Endothelial cell of umbilical vein (primary cell): Measurements from ENCODE around the gene ITIH5. TPM values are rescaled to one million over a fixed set of nuclear protein-coding genes. Genes with fewer than 3 reads are reported as not detected.

Experiments
- BruUV-seq: library from RNA; stranded (reverse); fragments of 400-500 nt; replicated peaks from 2 replicates; lab custom pipeline; 2021; lab: Mats Ljungman, UMichigan
- CTCF ChIA-PET: fragments of 300-600, 350-600 bp; sonication (Branson Sonifier 250); formaldehyde crosslinking; loops from one replicate; lab custom pipeline; 2021; ENCODE audit warnings: antibody characterized with exemption, inconsistent platforms; lab: Charles Lee
- POLR2A ChIA-PET: fragments of 300-600, 350-600 bp; sonication (Branson Sonifier 250); formaldehyde crosslinking; loops from one replicate; lab custom pipeline; 2021; ENCODE audit warnings: antibody characterized with exemption, inconsistent platforms; lab: Charles Lee
- DNase-seq: peaks from one replicate; pipeline ENCODE4 v3.0.0-alpha.2; 2011; ENCODE audit warnings: low read depth, low spot score
- FAIRE-seq: peaks from 2 replicates; lab custom pipeline; 2011; peaks lifted over from hg19 to GRCh38; lab: Jason Lieb, UNC
- H2AFZ ChIP-seq: 2 replicates; pipeline ENCODE4 v1.6.0; 2012; ENCODE audit warnings: low read depth, low read length, control low read depth, inconsistent platforms
- H3K27ac ChIP-seq: 2 replicates; pipeline ENCODE4 v1.5.1; 2011; ENCODE audit warnings: low read depth, mild to moderate bottlenecking, control low read depth, low read length, moderate library complexity; ENCODE audit not compliant: insufficient read depth
- H3K27me3 ChIP-seq, 2 experiments: 2 replicates each; pipeline versions ENCODE4 v1.6.0 to v1.6.1; 2011; ENCODE audit warnings: low read length in 2 of 2, mixed read lengths in 1 of 2; ENCODE audit not compliant: control insufficient read depth in 2 of 2, insufficient read depth in 2 of 2
- H3K36me3 ChIP-seq, 2 experiments: 2 replicates in 1 of 2; 3 replicates in 1 of 2; pipeline ENCODE4 v1.5.1; 2011; ENCODE audit warnings: low read length in 2 of 2, mild to moderate bottlenecking in 1 of 2, moderate library complexity in 1 of 2; ENCODE audit not compliant: control insufficient read depth in 2 of 2, insufficient read depth in 2 of 2; ENCODE audit errors: extremely low read depth in 1 of 2
- H3K4me1 ChIP-seq: 3 replicates; pipeline ENCODE4 v1.5.1; 2011; ENCODE audit warnings: mild to moderate bottlenecking, low read length; ENCODE audit not compliant: control insufficient read depth, insufficient read depth; ENCODE audit errors: extremely low read depth
- H3K4me2 ChIP-seq: 2 replicates; pipeline ENCODE4 v1.6.1; 2011; ENCODE audit warnings: low read length, control low read depth, mixed read lengths; ENCODE audit not compliant: insufficient read depth
- H3K4me3 ChIP-seq, 3 experiments: fragments of 200-600 bp in 1 of 3; sonication (generic), shearing (Covaris generic) in 1 of 3; replicated peaks in 1 of 3; 2 replicates each; pipeline ENCODE4 v1.5.1; 2011 to 2016; ENCODE audit warnings: control low read depth in 3 of 3, low read length in 3 of 3, mild to moderate bottlenecking in 2 of 3, inconsistent platforms in 1 of 3, low read depth in 1 of 3, moderate library complexity in 1 of 3; ENCODE audit not compliant: insufficient read depth in 1 of 3
- H3K79me2 ChIP-seq: 2 replicates; pipeline ENCODE4 v1.6.0; 2012; ENCODE audit warnings: low read length, inconsistent platforms; ENCODE audit not compliant: control insufficient read depth, insufficient read depth
- H3K9ac ChIP-seq: replicated peaks from 2 replicates; pipeline ENCODE3; 2011; ENCODE audit warnings: low read length, control low read depth; ENCODE audit not compliant: insufficient read depth; ENCODE audit errors: extremely low read depth
- H3K9me1 ChIP-seq: replicated peaks from 3 replicates; pipeline ENCODE4 v1.6.0; 2011; ENCODE audit warnings: mild to moderate bottlenecking, low read length; ENCODE audit not compliant: control insufficient read depth, insufficient read depth; ENCODE audit errors: extremely low read depth
- H3K9me3 ChIP-seq: replicated peaks from 2 replicates; pipeline ENCODE4 v1.5.1; 2012; ENCODE audit warnings: low read length, inconsistent platforms; ENCODE audit not compliant: control insufficient read depth, insufficient read depth
- H4K20me1 ChIP-seq: replicated peaks from 2 replicates; pipeline ENCODE3; 2011; ENCODE audit warnings: mild to moderate bottlenecking, low read length; ENCODE audit not compliant: control insufficient read depth, insufficient read depth; ENCODE audit errors: extremely low read depth
- CTCF ChIP-seq, 2 donors: IDR thresholded peaks; 1 replicate in 1 of 2; 2 replicates in 1 of 2; pipeline ENCODE4 v1.5.1; 2011; ENCODE audit warnings: low read length in 2 of 2, mild to moderate bottlenecking in 2 of 2, moderate library complexity in 2 of 2, control low read depth in 1 of 2, inconsistent platforms in 1 of 2, low read depth in 1 of 2; ENCODE audit not compliant: insufficient read depth in 1 of 2; ENCODE audit errors: extremely low read depth in 1 of 2
- FOS ChIP-seq: IDR thresholded peaks from 2 replicates; pipeline ENCODE4 v1.6.1; 2011; ENCODE audit warnings: mild to moderate bottlenecking, low read length, moderate library complexity, borderline replicate concordance; ENCODE audit not compliant: insufficient read depth
- GATA2 ChIP-seq: IDR thresholded peaks from 2 replicates; pipeline ENCODE4 v1.7.0; 2011; ENCODE audit warnings: low read depth, mild to moderate bottlenecking, moderate library complexity, mixed read lengths, low read length; ENCODE audit not compliant: insufficient read length, insufficient read depth
- JUN ChIP-seq: IDR thresholded peaks from 2 replicates; pipeline ENCODE4 v1.6.1; 2011; ENCODE audit warnings: borderline replicate concordance, low read depth; ENCODE audit not compliant: insufficient read length, insufficient read depth
- MAX ChIP-seq: IDR thresholded peaks from 2 replicates; pipeline ENCODE4 v1.6.1; 2011; ENCODE audit not compliant: insufficient read depth, insufficient read length
- POLR2A ChIP-seq: IDR thresholded peaks from 2 replicates; pipeline ENCODE4 v1.6.1; 2012; ENCODE audit warnings: low read depth, mild to moderate bottlenecking, control low read depth, low read length
- POLR2AphosphoS5 ChIP-seq: IDR thresholded peaks from 2 replicates; pipeline ENCODE4 v1.6.1; 2012; ENCODE audit warnings: low read depth, mild to moderate bottlenecking, control low read depth, low read length, moderate library complexity; ENCODE audit not compliant: insufficient read depth
- dilution Hi-C: fragments of 300-500 bp; cut with MboI; formaldehyde crosslinking; loops from one replicate; pipeline ENCODE4 v1.15.0; 2019; ENCODE audit warnings: low sequenced_read_pairs; ENCODE audit not compliant: extremely low pct_ligation_motif_present
- intact Hi-C: fragments of 100-400 bp; cut with micrococcal nuclease; formaldehyde crosslinking; loops from one replicate; pipeline ENCODE4 v1.10.0; 2022
- polyA plus RNA-seq, 4 experiments: library from polyadenylated mRNA; depleted of rRNA in 3 of 4; stranded (reverse) in 3 of 4; unstranded in 1 of 4; fragments of >200 nt; gene quantifications; 2 replicates each; pipeline versions ENCODE4 v1.2.1 to v1.2.3, GENCODE V29; 2011 to 2012; ENCODE audit warnings: missing spikeins in 1 of 4
- total RNA-seq: library from RNA; stranded (reverse); gene quantifications from 2 replicates; pipeline ENCODE4 v1.2.3, GENCODE V29; 2021

Gene ITIH5
- total and polyA plus RNA-seq, 2 donors (not counting 3 experiments of a cell fraction or from before 2014, with no cell fraction given), result not detected

- Histone ChIP-seq H2AFZ (no peak overlapping the region), H4K20me1 (no peaks in the 10 kb centered on the region), H3K79me2 (no peaks in the 10 kb centered on the region), H3K4me3 (no peak overlapping the region), H3K9me3 (no peaks in the 10 kb centered on the region), H3K4me2 (no peak overlapping the region), H3K27ac (no peak overlapping the region), H3K4me1 (no peaks in the 10 kb centered on the region), H3K9me1 (no peaks in the 10 kb centered on the region), H3K9ac (no peak overlapping the region), H3K36me3 (no peaks in the 10 kb centered on the region), H3K27me3 (no peaks in the 10 kb centered on the region)
- dilution Hi-C loops, result no loop called here
- CTCF ChIA-PET, result no interaction called here
- DNase-seq (no peak), FAIRE-seq (no peak)
- POLR2A ChIA-PET, result no interaction called here
- BruUV-seq, result no TSS peak
- intact Hi-C loops, result no loop called here
- no peak for TF ChIP-seq MAX
- TF ChIP-seq JUN, result no peak
- no peak for TF ChIP-seq FOS
- no peak for TF ChIP-seq CTCF (IDR thresholded peaks at IDR 0.05; ENCODE audit: extremely low read depth in 1 of 2, insufficient read depth in 1 of 2, low read depth in 1 of 2, low read length in 2 of 2)
- no peak for TF ChIP-seq POLR2AphosphoS5
- no peak for TF ChIP-seq GATA2
- no peak for TF ChIP-seq POLR2A
These were observed 155.2 kb downstream of the ITIH5 start for GRCh38 chr10:7511612-7512011.

Other genes with a start within 250 kb of the ITIH5 start
- not detected in 2 replicates for gene ITIH2, start 36.4 kb upstream of the ITIH5 start, total RNA-seq
- gene ITIH2, start 36.4 kb upstream of the ITIH5 start, polyA plus RNA-seq, result not detected in 2 replicates
- 13.6 and 14.4 TPM in 2 replicates for gene KIN, start 121.0 kb upstream of the ITIH5 start, total RNA-seq
- gene KIN, start 121.0 kb upstream of the ITIH5 start, polyA plus RNA-seq, result 1.7 and 2.6 TPM in 2 replicates
- 275 and 290 TPM in 2 replicates for gene ATP5F1C, start 121.2 kb upstream of the ITIH5 start, total RNA-seq
- gene ATP5F1C, start 121.2 kb upstream of the ITIH5 start, polyA plus RNA-seq, result 184 and 204 TPM in 2 replicates
- 10.1 and 10.5 TPM in 2 replicates for gene TAF3, start 151.5 kb upstream of the ITIH5 start, total RNA-seq
- gene TAF3, start 151.5 kb upstream of the ITIH5 start, polyA plus RNA-seq, result 1.8 and 2.4 TPM in 2 replicates